Keratinocyte (primary cell): ENCODE measurements around the gene USP14. TPM values are rescaled to one million over a fixed set of nuclear protein-coding genes. Genes with fewer than 3 reads are reported as not detected.

ENCODE experiments used
- DNase-seq: peaks from one replicate; pipeline ENCODE4 v3.0.0-alpha.2; 2011; ENCODE audit warnings: low read depth, missing footprints, low spot score
- FAIRE-seq: peaks from 2 replicates; lab custom pipeline; 2011; peaks lifted over from hg19 to GRCh38; lab: Jason Lieb, UNC
- H2AFZ ChIP-seq: 2 replicates; pipeline ENCODE4 v1.6.0; 2012; ENCODE audit warnings: low read length, control low read depth, inconsistent platforms; ENCODE audit not compliant: control insufficient read depth
- H3K27ac ChIP-seq: 2 replicates; pipeline ENCODE4 v1.5.1; 2011; ENCODE audit warnings: low read length; ENCODE audit not compliant: control insufficient read depth, insufficient read depth
- H3K27me3 ChIP-seq: 3 replicates; pipeline ENCODE4 v1.6.0; 2011; ENCODE audit warnings: low read length; ENCODE audit not compliant: control insufficient read depth, insufficient read depth; ENCODE audit errors: extremely low read depth
- H3K36me3 ChIP-seq, 2 experiments: 2 replicates in 1 of 2; 3 replicates in 1 of 2; pipeline ENCODE4 v1.5.1; 2011; ENCODE audit warnings: low read length in 2 of 2, mild to moderate bottlenecking in 1 of 2; ENCODE audit not compliant: control insufficient read depth in 2 of 2, insufficient read depth in 2 of 2; ENCODE audit errors: extremely low read depth in 1 of 2
- H3K4me1 ChIP-seq: 3 replicates; pipeline ENCODE4 v1.5.1; 2011; ENCODE audit warnings: low read length; ENCODE audit not compliant: control insufficient read depth, insufficient read depth; ENCODE audit errors: extremely low read depth
- H3K4me2 ChIP-seq: 3 replicates; pipeline ENCODE4 v1.6.0; 2011; ENCODE audit warnings: low read depth, low read length; ENCODE audit not compliant: control insufficient read depth, insufficient read depth; ENCODE audit errors: extremely low read depth
- H3K4me3 ChIP-seq, 3 experiments: fragments of 200-600 bp in 1 of 3; sonication (generic) in 1 of 3; 2 replicates in 2 of 3; 3 replicates in 1 of 3; pipeline ENCODE4 v1.5.1; 2011 to 2016; ENCODE audit warnings: low read length in 3 of 3, mild to moderate bottlenecking in 3 of 3, control low read depth in 2 of 3, inconsistent platforms in 1 of 3, low read depth in 1 of 3, mixed read lengths in 1 of 3, mixed run types in 1 of 3, moderate library complexity in 1 of 3; ENCODE audit not compliant: control insufficient read depth in 2 of 3, insufficient read depth in 2 of 3; ENCODE audit errors: extremely low read depth in 1 of 3
- H3K79me2 ChIP-seq: 2 replicates; pipeline ENCODE4 v1.6.0; 2012; ENCODE audit warnings: low read length; ENCODE audit not compliant: control insufficient read depth, insufficient read depth
- H3K9ac ChIP-seq: 3 replicates; pipeline ENCODE4 v1.6.0; 2011; ENCODE audit warnings: low read length; ENCODE audit not compliant: control insufficient read depth, insufficient read depth; ENCODE audit errors: extremely low read depth
- H3K9me1 ChIP-seq: 3 replicates; pipeline ENCODE4 v1.6.0; 2011; ENCODE audit warnings: low read length; ENCODE audit not compliant: control insufficient read depth, insufficient read depth; ENCODE audit errors: extremely low read depth
- H3K9me3 ChIP-seq: 2 replicates; pipeline ENCODE4 v1.5.1; 2012; ENCODE audit warnings: low read depth, low read length; ENCODE audit not compliant: control insufficient read depth
- H4K20me1 ChIP-seq: 3 replicates; pipeline ENCODE4 v1.6.0; 2011; ENCODE audit warnings: low read length; ENCODE audit not compliant: control insufficient read depth, insufficient read depth; ENCODE audit errors: extremely low read depth
- EZH2 ChIP-seq: IDR thresholded peaks from one replicate; pipeline ENCODE4 v1.6.1; 2012; ENCODE audit warnings: inconsistent platforms, mild to moderate bottlenecking, low read length, moderate library complexity
- dilution Hi-C: fragments of 300-500 bp; cut with MboI; formaldehyde crosslinking; loops from one replicate; pipeline ENCODE4 v1.7.0; 2020; ENCODE audit warnings: low sequenced_read_pairs; ENCODE audit not compliant: extremely low pct_ligation_motif_present
- polyA plus RNA-seq, 5 experiments: library from polyadenylated mRNA; depleted of rRNA in 3 of 5; stranded (reverse) in 3 of 5; stranded (forward) in 1 of 5; unstranded in 1 of 5; fragments of >200 nt; gene quantifications; 1 replicate in 1 of 5; 2 replicates in 3 of 5; 3 replicates in 1 of 5; pipeline versions ENCODE4 v1.2.1 to v1.2.3, GENCODE V29; 2011 to 2012; ENCODE audit warnings: missing spikeins in 2 of 5, low read depth in 1 of 5, low replicate concordance in 1 of 5
- TF ChIP-seq, protein P1 (sequence below), 3 experiments: IDR thresholded peaks in 1 of 3; conservative IDR thresholded peaks in 1 of 3; optimal IDR thresholded peaks in 1 of 3; 2 replicates in 2 of 3; 3 replicates in 1 of 3; pipeline versions ENCODE3 to v1.5.1; 2011; ENCODE audit warnings: low read length in 3 of 3, mild to moderate bottlenecking in 3 of 3, moderate library complexity in 2 of 3, control low read depth in 1 of 3, inconsistent platforms in 1 of 3; ENCODE audit not compliant: insufficient read depth in 2 of 3; ENCODE audit errors: extremely low read depth in 1 of 3

USP14 gene
- polyA plus RNA-seq, 1 donor (not counting 4 experiments of a cell fraction or from before 2014, with no cell fraction given): 62.5 TPM

GRCh38 chr18:160831-161570 lies 2.6 kb downstream of the USP14 start:
- no peak overlapping the region for H3K27ac ChIP-seq

GRCh38 chr18:172361-172760 lies 14.0 kb downstream of the USP14 start:
- H3K79me2 ChIP-seq: peaks cover 43% of the 10 kb centered on the region
- H3K4me3 ChIP-seq: no peak overlapping the region
- H3K4me2 ChIP-seq: no peak overlapping the region
- peaks cover 3% of the 10 kb centered on the region for H4K20me1 ChIP-seq
- dilution Hi-C loops: no loop called here
- no peak overlapping the region for H3K27ac ChIP-seq
- no peaks in the 10 kb centered on the region for H3K27me3 ChIP-seq
- peaks cover 5 to 8% of the 10 kb centered on the region in 2 experiments for H3K36me3 ChIP-seq
- no peaks in the 10 kb centered on the region for H3K9me1 ChIP-seq
- no peak for DNase-seq
- H2AFZ ChIP-seq: no peak overlapping the region
- no peaks in the 10 kb centered on the region for H3K9me3 ChIP-seq
- no peak overlapping the region for H3K9ac ChIP-seq
- no peaks in the 10 kb centered on the region for H3K4me1 ChIP-seq
- FAIRE-seq: no peak
- no peak for TF ChIP-seq EZH2
- TF ChIP-seq, protein P1, sequence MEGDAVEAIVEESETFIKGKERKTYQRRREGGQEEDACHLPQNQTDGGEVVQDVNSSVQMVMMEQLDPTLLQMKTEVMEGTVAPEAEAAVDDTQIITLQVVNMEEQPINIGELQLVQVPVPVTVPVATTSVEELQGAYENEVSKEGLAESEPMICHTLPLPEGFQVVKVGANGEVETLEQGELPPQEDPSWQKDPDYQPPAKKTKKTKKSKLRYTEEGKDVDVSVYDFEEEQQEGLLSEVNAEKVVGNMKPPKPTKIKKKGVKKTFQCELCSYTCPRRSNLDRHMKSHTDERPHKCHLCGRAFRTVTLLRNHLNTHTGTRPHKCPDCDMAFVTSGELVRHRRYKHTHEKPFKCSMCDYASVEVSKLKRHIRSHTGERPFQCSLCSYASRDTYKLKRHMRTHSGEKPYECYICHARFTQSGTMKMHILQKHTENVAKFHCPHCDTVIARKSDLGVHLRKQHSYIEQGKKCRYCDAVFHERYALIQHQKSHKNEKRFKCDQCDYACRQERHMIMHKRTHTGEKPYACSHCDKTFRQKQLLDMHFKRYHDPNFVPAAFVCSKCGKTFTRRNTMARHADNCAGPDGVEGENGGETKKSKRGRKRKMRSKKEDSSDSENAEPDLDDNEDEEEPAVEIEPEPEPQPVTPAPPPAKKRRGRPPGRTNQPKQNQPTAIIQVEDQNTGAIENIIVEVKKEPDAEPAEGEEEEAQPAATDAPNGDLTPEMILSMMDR (optimal IDR thresholded peaks at IDR 0.05 in 1 of 3, IDR thresholded peaks at IDR 0.05 in 1 of 3, conservative IDR thresholded peaks at IDR 0.05 in 1 of 3; ENCODE audit: extremely low read depth in 1 of 3, insufficient read depth in 2 of 3, low read length in 3 of 3): no peak

More at GRCh38 chr18:160831-161570, 2.6 kb downstream of the USP14 start:
- H3K4me3 ChIP-seq: no peak overlapping the region
- dilution Hi-C loops: no loop called here
- H3K9me1 ChIP-seq: no peaks in the 10 kb centered on the region
- peaks cover 67% of the 10 kb centered on the region for H3K79me2 ChIP-seq
- peak overlapping the region; percentile 8 for H3K4me2 ChIP-seq
- no peak for FAIRE-seq
- H3K4me1 ChIP-seq: peaks cover 16% of the 10 kb centered on the region
- no peak overlapping the region for H2AFZ ChIP-seq
- DNase-seq: no peak
- H3K36me3 ChIP-seq: peaks cover 4 to 15% of the 10 kb centered on the region in 2 experiments
- TF ChIP-seq, protein P1 (optimal IDR thresholded peaks at IDR 0.05 in 1 of 3, IDR thresholded peaks at IDR 0.05 in 1 of 3, conservative IDR thresholded peaks at IDR 0.05 in 1 of 3; ENCODE audit: extremely low read depth in 1 of 3, insufficient read depth in 2 of 3, low read length in 3 of 3): no peak
- no peak for TF ChIP-seq EZH2
- H3K9me3 ChIP-seq: no peaks in the 10 kb centered on the region
- no peaks in the 10 kb centered on the region for H3K27me3 ChIP-seq
- H4K20me1 ChIP-seq: no peaks in the 10 kb centered on the region
- no peak overlapping the region for H3K9ac ChIP-seq
